Left renal cortex interstitium (tissue), 4 donors: ENCODE measurements around the gene C1orf141. TPM values are rescaled to one million over a fixed set of nuclear protein-coding genes. Genes with fewer than 3 reads are reported as not detected.
A peak's percentile ranks its signal among the peaks of the same experiment; 100 is the strongest.
"Not testable (repeated sequence)": the region's sequence is repeated elsewhere in the genome, so short reads cannot be mapped to it uniquely, and the experiment has no call there.

Source experiments
- DNase-seq, 4 donors: peaks; one replicate each; pipeline ENCODE4 v3.0.0-alpha.2; 2013; ENCODE audit warnings: low read depth in 4 of 4, low spot score in 2 of 4, missing footprints in 1 of 4
- polyA plus RNA-seq, 4 donors: library from polyadenylated mRNA; unstranded; fragments of 120-200 nt; gene quantifications; one replicate each; pipeline ENCODE4 v1.2.1, GENCODE V29; 2013; ENCODE audit not compliant: insufficient read length in 4 of 4

The C1orf141 gene
- polyA plus RNA-seq, 4 donors = 0.34 to 0.43 TPM; not detected in 2

- DNase-seq = no peak
These were observed 40.6 kb downstream of the C1orf141 start for GRCh38 chr1:67094191-67094590.

DNA sequence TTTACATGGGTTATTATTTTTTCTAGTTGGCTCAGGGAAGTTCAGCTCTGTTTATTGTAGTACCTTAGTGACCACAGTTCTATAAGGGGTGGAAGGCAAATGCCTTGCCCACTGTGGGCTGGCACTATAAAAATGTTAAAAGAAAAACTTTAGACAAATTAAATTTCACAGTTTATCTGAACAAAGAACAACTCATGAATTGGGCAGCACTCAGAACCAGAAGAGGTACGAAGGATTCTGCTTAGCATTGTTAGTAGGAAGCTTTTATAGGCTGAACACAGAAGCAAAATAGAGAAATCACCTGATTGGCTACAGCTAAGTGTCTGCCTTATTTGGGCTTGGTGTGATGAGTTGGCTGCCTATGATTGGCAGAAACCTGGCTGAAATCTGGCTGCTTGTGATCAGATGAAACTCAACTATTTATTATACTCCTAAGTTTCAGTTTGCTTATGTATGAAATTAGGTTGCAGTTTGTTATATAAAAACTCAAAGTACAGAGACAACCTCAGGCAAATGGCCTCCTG is 45.0 kb downstream of the C1orf141 start:
- DNase-seq = no peak

DNA sequence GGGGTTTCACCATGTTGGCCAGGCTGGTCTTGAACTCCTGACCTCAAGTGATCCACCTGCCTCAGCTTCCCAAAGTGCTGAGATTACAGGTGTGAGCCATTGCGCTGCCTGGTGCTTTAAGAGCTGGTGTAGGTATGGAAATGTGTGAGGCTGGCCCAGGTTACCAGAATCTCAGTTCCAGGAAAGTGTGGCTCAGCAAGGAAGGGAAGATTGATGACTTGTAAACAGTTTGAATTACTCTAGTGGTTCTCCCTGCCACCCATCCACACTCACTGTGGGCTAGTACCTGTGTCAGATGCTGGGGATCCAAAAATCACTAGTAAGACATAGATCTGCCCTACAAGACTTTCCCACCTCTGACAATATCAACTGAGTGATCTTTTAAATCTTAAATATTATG is 46.3 kb downstream of the C1orf141 start:
- no peak for DNase-seq

DNA sequence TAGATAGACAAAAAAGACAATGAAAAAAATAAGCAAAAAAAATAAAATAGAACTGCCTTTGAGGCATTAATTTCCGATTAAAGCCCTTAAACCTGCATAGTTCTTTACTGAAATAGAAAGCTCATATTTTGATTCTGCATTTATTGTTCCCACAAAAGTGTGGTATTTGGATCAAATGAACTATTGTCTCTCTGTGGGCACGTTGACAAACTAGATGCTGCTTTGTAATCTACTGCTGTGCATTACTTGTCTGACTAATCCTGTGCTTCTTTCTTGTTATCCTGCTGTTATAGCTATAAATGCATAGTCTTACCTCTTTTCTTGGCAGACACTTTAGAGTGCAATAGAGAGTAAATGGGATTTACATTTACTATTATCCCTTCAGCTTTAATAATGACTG is 49.4 kb downstream of the C1orf141 start:
- DNase-seq = no peak

DNA sequence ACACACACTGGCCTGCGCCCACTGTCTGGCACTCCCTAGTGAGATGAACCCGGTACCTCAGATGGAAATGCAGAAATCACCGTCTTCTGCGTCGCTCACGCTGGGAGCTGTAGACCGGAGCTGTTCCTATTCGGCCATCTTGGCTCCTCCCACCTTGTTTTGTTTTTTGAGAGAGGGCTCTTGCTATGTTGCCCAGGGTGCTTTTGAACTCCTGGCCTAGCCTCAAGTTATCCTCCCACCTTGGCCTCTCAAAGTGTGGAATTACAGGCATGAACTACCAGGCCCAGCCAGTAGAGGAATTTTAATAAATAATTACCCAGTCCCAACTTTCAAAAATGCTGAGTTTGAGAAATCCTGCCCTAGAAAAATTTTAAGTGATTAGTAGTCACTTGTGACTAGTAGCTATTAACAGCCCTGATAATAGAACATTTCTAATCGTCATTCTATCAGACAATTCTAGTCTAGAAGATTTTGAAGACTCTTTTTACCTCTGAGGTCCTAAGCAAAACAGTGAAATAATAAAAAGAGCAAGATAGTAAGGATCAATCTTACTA is 49.9 kb downstream of the C1orf141 start:
- DNase-seq = no peak

GRCh38 chr1:67078291-67078690 is 56.5 kb downstream of the C1orf141 start:
- no peak for DNase-seq

GRCh38 chr1:67077593-67077992 is 57.2 kb downstream of the C1orf141 start:
- no peak for DNase-seq

DNA sequence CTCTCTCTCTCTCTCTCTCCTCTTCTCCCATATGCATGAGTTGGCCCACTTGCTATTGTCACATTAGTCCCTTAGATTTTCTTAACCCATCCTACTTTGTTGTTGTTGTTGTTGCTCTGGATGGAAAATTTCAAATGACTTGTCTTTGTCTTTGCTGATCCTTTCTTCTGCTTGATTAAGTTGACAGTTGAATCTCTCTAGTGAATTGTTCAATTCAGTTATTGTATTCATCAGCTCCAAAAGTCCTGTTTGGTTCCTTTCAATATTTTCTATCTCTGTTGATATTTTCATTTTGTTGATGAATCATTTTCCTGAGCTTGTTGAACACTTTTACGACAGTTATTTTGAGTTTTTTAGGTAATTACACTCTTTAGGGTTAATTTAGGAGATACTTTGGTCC is 62.0 kb downstream of the C1orf141 start:
- DNase-seq = no peak

- DNase-seq = not testable (repeated sequence)
These were observed 67.1 kb downstream of the C1orf141 start for GRCh38 chr1:67067655-67068054.

- DNase-seq = no peak
These were observed 72.4 kb downstream of the C1orf141 start for GRCh38 chr1:67062412-67062811.

GRCh38 chr1:67061266-67061665 is 73.5 kb downstream of the C1orf141 start:
- DNase-seq = no peak

- no peak for DNase-seq
These were observed 74.0 kb downstream of the C1orf141 start for GRCh38 chr1:67060811-67061218.

- no peak for DNase-seq
These were observed 75.4 kb downstream of the C1orf141 start for GRCh38 chr1:67059346-67059745.

GRCh38 chr1:67058761-67059160 is 76.0 kb downstream of the C1orf141 start:
- DNase-seq = no peak

DNA sequence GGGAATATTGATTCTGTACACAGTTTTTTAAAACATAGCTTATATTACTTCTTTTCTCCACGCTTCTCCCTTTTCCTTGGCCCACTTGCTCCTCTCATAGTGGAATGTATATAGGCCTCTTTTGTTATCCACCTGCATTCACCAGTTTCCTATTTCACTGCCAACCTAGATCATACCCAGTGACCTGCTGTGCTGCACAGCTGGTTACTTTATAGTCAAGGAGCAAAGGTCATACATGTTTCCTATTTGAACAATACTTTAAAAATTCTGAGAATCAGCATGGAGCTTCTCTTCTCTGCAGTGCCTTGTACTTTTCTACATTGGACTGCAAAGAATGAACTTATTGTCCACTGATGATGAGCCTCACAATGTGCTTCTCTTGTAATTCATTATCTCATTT is 76.5 kb downstream of the C1orf141 start:
- DNase-seq = no peak

- DNase-seq = peak; percentile 63 to 80 (median 76)
These were observed 80.7 kb downstream of the C1orf141 start, which contains the start of gene SLC35D1 for GRCh38 chr1:67053785-67054772. Gene SLC35D1, minus strand, starts transcription at chr1:67054148. Its CDS starts 135 bp downstream, at chr1:67054013.

GRCh38 chr1:67053535-67053784 is 81.3 kb downstream of the C1orf141 start:
- DNase-seq = peak in 2 of 4 donors; percentile 18 to 59

- DNase-seq = peak; percentile 24 to 60 (median 44)
These were observed 81.8 kb downstream of the C1orf141 start for GRCh38 chr1:67052741-67053534.

GRCh38 chr1:67051196-67051595 is 83.6 kb downstream of the C1orf141 start:
- DNase-seq = no peak

GRCh38 chr1:67044631-67045270 is 90.0 kb downstream of the C1orf141 start:
- DNase-seq = no peak

GRCh38 chr1:67043366-67043765 is 91.4 kb downstream of the C1orf141 start:
- DNase-seq = no peak
